Stomach (tissue), 4 donors: Measurements from ENCODE around the gene POU2AF2.

Source experiments
- CTCF ChIP-seq, 7 experiments: fragments of 450-650 bp in 4 of 7; fragments of 200-600 bp in 3 of 7; sonication (generic) in 3 of 7; IDR thresholded peaks; one replicate each; pipeline ENCODE4 v1.5.1; 2016 to 2019; ENCODE audit warnings: antibody characterized with exemption in 7 of 7, control low read depth in 2 of 7, mild to moderate bottlenecking in 1 of 7
- POLR2A ChIP-seq, 4 donors: fragments of 450-650 bp; IDR thresholded peaks; one replicate each; pipeline ENCODE4 v1.6.1; 2016; ENCODE audit warnings: antibody characterized with exemption in 4 of 4, control low read depth in 2 of 4, mild to moderate bottlenecking in 1 of 4, moderate library complexity in 1 of 4

- TF ChIP-seq CTCF (IDR thresholded peaks at IDR 0.05) (no peak), POLR2A (IDR thresholded peaks at IDR 0.05) (no peak)
Measured at GRCh38 chr11:111309215-111309915, 63.8 kb downstream of the POU2AF2 start.
